Measurements from ENCODE around the gene CTDSPL.
A peak's percentile ranks its signal among the peaks of the same experiment; 100 is the strongest.
"Not testable (repeated sequence)": the region's sequence is repeated elsewhere in the genome, so short reads cannot be mapped to it uniquely, and the experiment has no call there.

Gene CTDSPL

GRCh38 chr3:37861620-37862041, at the start of gene CTDSPL:
CTDSPL (plus strand) TSS chr3:37861880; CDS start chr3:37862200, 320 bp downstream.
- peak; percentile 35 to 42 for DNase-seq

- no peak for DNase-seq
These were observed 49.2 kb upstream of the CTDSPL start for GRCh38 chr3:37812499-37812896.

DNA sequence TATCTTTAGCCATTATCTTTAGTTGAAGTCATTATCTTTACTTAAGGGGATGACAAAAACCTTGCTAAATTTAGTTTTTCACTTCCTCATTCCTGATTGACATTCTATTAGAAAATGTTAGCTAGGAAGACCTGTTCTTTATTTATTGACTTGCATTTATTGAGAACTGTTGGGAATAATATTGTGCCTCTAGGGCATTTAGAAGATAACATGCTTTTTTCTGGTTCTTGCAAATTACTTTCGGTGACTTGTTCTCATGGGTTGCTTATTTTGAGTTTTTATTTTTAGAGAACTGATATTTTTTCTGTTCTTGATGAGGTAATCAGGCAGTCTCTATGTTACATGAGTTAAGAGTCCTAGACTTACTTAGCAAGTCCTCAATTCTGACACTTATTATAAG, 48.3 kb upstream of the CTDSPL start:
- no peak for DNase-seq

- DNase-seq = no peak
These were observed 47.1 kb upstream of the CTDSPL start for GRCh38 chr3:37814547-37814946.

DNA sequence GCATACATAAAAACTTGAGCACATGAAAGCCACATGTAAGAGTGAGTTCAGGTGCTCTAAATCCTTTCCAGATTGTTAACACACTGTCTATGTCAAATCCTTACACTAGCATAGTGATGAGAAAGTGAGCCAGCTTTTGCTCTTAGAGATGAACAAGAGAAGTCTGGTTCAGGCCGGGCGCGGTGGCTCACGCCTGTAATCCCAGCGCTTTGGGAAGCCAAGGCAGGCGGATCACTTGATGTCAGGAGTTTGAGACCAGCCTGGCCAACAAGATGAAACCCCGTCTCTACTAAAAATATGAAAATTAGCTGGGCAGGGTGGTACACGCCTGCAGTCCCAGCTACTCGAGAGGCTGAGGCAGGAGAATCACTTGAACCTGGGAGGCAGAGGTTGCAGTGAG, 46.5 kb upstream of the CTDSPL start:
- DNase-seq = not testable (repeated sequence)

DNA sequence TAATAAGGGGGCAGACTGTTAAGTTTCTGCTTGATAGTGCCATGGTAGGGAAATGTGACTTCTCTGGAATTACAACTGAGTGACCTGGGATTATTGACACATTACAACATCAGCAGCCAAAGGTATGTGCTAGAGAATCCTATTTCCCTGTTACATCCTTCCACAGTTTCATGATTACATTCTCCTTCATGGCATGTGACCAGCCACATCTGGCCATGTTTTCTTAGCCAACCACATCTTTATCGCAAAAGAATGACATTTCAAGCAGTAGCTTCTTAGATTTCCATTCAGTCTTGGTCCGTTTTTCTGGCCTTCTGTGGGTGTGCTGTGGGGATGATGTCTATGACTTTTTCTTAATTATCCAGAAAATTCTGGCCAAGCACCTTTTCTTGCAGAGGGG, 45.4 kb upstream of the CTDSPL start:
- DNase-seq = no peak

DNA sequence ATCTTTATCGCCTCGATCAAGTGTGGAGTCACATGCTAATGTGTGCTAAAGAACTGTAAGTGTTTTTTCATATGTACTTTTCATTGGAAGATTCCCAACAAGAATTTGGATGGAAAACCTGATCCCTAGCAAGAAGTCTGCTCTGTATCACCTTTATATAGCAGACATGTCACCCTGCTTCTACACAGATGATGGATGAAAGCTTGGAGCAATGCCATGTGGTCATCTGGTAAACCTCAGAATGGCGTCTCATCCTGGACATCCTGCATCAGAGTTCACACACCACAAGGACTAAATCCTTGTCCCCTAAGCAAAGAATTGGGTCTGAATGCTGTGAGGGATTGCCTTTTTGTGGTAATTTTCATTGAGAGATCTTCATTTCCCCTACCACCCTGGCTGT, 42.1 kb upstream of the CTDSPL start:
- DNase-seq = no peak

DNA sequence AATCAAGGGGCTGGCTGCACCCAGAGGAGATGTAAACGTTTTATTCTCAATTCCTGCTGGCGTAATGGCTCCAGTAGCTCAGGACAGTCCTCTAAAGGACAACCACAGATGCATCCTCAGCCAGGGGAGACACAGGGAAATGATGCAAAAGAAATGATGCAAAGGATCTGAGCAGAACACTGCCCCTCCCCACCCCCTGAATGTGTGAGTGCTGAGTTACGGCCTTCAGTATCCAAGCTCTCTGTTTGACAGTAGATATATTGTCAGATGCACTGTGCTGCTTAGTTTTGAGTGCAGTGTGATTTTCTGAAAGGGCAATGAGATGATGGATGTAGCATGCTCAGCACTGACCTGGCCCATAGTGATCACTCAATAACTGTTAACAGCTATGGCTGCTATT, 41.4 kb upstream of the CTDSPL start:
- no peak for DNase-seq

DNA sequence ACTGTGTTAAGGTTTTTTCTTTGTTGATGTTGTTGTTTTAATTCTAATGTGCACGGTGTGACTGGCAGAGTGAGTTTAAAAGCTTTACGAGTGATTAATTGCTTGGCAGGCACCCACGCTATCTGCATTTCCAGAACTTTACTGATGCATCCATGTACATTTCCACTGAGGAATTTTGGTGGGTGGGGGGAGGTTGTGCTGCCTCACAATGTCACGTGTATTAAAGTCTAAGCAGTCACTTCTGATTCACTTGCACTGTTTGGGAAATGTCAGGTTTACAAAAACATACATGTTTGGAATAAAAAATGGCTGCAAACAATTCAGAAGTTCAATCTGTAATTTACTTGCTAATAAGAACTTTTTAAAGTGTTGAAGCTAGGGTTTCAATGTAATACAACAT, 38.5 kb upstream of the CTDSPL start:
- DNase-seq = no peak

DNA sequence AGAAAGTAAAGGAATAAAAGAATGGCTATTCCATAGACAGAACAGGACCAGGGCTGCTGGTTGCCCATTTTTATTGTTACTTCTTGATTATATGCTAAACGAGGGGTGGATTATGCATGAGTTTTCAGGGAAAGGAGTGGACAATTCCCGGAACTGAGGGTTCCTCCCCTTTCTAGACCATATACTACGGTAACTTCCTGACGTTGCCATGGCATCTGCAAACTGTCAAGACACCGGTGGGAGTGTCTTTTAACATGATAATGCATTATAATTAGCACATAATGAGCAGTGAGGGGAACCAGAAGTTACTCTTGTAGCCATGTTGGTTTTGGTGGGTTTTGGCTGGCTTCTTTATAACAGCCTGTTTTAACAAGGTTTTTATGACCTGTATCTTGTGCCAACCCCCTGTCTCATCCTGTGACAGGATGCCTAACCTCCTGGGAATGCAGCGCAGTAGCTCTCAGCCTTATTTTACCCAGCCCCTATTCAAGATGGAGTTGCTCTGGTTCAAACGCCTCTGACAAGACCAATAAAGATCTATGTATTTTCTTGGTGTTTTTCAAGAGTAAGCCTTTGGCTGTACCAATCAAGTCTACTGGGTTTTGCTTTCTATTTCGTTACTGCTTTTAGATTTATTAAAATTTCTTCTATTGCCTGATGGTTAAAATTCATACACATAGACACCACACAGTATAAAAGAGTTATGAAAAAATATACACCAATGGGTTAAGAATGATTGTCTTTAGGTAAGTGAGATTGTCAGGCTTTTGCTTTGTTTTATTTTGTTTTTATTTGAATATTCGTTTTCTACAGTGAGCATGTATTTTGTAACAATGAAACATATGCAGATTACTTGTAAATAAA, 37.4 kb upstream of the CTDSPL start:
- no peak for DNase-seq

- DNase-seq = no peak
These were observed 36.7 kb upstream of the CTDSPL start for GRCh38 chr3:37824954-37825328.

- DNase-seq = no peak
These were observed 35.8 kb upstream of the CTDSPL start for GRCh38 chr3:37825744-37826400.

DNA sequence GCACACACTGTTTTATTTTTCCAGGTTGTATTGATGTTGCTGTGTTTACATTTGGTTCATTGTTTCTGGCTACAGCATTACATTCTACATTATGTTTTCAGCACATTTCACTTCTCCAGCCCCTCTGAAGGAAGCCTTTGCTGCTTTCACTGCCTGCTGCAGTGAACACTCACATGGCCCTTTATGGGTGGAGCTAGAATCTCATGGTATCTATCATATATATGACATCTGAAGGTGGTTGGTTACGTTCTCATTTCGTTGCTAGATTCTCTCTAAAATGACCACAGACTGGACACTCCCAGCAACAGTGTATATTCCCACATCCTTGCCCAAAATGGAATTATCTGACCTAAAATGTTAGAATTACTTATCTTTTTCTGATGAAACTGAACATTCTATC, 35.2 kb upstream of the CTDSPL start:
- DNase-seq = no peak

- DNase-seq = no peak
These were observed 34.7 kb upstream of the CTDSPL start for GRCh38 chr3:37826933-37827332.

DNA sequence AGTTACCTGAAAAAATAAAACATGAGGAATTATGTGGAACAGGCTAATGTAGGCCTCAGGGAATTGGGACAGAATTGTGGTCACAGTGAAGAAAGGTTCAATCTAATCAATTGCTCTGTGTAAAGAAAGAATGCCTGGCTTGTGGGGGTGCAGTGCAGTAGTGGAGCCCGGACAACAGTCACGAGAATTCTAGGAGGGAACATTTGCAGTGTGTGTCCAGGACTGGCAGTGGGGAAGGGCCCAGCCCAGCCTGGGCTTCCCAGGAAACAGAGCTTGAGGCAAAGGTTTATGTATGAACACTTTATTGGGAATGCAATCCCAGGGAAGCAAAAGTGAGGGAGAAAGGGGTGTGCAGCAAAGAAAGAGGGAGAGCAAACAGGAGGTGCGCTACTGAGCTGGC, 29.2 kb upstream of the CTDSPL start:
- DNase-seq = no peak

- no peak for DNase-seq
These were observed 28.1 kb upstream of the CTDSPL start for GRCh38 chr3:37833302-37834186.

DNA sequence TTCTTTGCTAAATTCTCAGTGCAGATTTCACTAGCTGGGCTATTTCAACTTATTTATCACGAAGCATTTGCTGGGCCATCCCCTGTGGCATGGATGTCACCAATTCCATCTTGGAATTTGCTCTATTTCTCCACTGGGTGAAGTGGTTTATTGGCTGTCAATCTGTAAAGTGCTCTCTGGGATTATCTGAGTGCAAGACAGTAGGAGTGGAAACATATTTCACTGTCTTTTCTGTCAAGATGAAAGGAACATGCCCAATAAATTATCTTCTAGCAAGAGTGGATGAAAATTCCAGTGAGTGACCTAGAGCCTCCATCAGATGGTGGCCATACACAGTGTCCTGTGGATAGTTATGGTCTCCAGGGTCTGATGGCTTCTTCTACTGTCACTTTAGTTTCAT, 25.1 kb upstream of the CTDSPL start:
- DNase-seq = no peak

GRCh38 chr3:37847689-37848088, 14.0 kb upstream of the CTDSPL start:
- DNase-seq = no peak

DNA sequence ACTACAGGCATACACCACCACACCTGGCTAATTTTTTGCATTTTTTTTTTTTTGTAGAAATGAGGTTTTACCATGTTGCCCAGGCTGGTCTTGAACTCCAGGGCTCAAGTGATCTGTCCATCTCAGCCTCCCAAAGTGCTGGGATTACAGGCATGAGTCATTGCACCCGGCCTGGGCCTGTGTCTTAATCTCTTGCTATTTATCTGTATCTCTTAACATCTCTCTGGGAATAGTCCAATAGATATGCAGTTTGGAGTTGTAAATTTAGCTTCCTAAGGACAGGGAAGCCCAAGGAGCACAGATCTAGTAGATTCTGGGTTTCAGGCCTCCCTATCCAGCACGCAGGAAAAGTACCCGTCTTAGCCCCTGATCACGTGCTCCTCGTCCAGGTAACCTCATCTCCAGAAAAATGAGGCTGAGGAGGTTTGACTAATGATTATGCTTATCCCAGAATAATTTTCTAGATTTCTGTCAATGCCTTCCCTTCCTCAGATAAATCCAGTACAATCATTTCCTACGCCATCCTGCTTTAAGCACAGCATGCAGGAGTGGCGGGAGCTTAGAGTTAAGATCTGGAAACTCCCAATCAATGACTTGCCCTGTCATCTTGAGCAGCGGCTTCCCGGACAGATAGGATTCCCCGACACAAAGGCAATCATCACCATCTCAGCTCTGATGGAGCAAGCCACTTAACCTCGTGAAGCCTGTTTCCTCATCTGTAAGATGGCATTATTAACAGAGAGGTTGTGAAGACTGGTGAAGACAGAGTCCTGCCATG, 12.3 kb upstream of the CTDSPL start:
- DNase-seq = no peak

DNA sequence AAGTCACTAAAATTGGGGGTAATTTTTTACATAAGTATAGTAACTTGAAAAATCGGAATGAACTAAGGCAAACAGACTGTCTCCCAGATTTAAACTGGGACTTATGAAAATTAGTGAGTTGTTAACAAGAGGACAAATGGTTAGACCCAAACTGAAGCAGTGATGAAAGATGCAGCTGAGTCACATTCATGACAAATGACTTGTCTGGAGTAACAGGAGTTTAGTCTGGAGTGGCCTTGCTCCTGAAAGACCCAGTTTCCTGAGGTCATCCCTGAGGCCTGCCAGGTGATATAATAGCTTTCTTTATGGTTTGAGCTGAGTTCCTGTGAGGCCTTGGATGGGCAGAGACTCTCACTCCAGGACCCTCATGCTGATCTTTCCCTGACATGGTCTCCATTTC, 9.6 kb upstream of the CTDSPL start:
- no peak for DNase-seq

DNA sequence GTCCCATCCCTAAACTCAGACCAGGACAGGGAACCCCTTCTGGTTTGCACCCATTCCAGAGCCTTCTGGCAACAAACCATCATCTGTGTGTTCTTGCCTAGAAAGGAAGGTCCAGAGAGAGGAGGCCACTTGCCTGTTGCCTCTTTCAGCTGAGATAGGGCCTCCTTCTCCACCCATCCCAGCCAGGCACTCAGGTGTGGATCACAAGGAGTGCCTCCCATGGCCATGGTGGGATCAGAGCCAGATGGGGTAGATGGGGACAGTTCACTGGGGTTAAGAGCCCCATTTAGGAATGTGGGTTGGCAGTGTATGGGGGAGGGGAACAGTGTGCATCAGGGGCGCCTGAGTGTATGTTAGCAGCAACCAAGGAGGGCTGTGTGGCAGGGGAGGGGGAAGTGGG, 8.9 kb upstream of the CTDSPL start:
- no peak for DNase-seq

GRCh38 chr3:37853691-37854413, 7.8 kb upstream of the CTDSPL start:
- DNase-seq = no peak

All from activated T-cell treated with anti-CD3 and anti-CD28 coated beads, Interleukin-2, amount 50 U/mL, for 48 hours (primary cell).